Thyroid gland (tissue), 4 donors: ENCODE data around the gene AGGF1. TPM values are rescaled to one million over a fixed set of nuclear protein-coding genes. Genes with fewer than 3 reads are reported as not detected.
"Not testable (repeated sequence)": the region's sequence is repeated elsewhere in the genome, so short reads cannot be mapped to it uniquely, and the experiment has no call there.

Experiments used
- DNase-seq, 2 donors: peaks; one replicate each; pipeline ENCODE4 v3.0.0-alpha.2; 2019
- H3K27ac ChIP-seq, 3 donors: fragments of 200-600 bp; sonication (generic); 1 replicate in 2 of 3; 2 replicates in 1 of 3; pipeline ENCODE4 v1.5.1; 2016 to 2019; ENCODE audit warnings: mild to moderate bottlenecking in 1 of 3, moderate library complexity in 1 of 3
- H3K27me3 ChIP-seq: fragments of 200-600 bp; sonication (generic); one replicate; pipeline ENCODE4 v1.5.1; 2019
- H3K36me3 ChIP-seq, 2 donors: fragments of 200-600 bp; sonication (generic); one replicate each; pipeline ENCODE4 v1.5.1; 2016 to 2019
- H3K4me1 ChIP-seq, 2 donors: fragments of 200-600 bp; sonication (generic); one replicate each; pipeline ENCODE4 v1.5.1; 2017 to 2019
- H3K4me3 ChIP-seq, 3 donors: fragments of 200-600 bp; sonication (generic); replicated peaks in 1 of 3; 1 replicate in 2 of 3; 2 replicates in 1 of 3; pipeline ENCODE4 v1.5.1; 2016; ENCODE audit warnings: mild to moderate bottlenecking in 1 of 3
- H3K9me3 ChIP-seq: fragments of 200-600 bp; sonication (generic); one replicate; pipeline ENCODE4 v1.5.1; 2017
- CTCF ChIP-seq, 6 experiments: fragments of 200-600 bp in 3 of 6; fragments of 450-650 bp in 3 of 6; sonication (generic) in 3 of 6; IDR thresholded peaks; one replicate each; pipeline ENCODE4 v1.5.1; 2016 to 2019; ENCODE audit warnings: antibody characterized with exemption in 6 of 6, mild to moderate bottlenecking in 2 of 6, inconsistent platforms in 1 of 6, moderate library complexity in 1 of 6
- POLR2A ChIP-seq, 2 donors: fragments of 450-650 bp; IDR thresholded peaks; one replicate each; pipeline ENCODE4 v1.6.1; 2017; ENCODE audit warnings: antibody characterized with exemption in 2 of 2, mild to moderate bottlenecking in 2 of 2, moderate library complexity in 1 of 2
- WGBS, 2 donors: methylation state at CpG; one replicate each; pipeline ENCODE4 v1.1.5; 2017; 5-methylcytosine and 5-hydroxymethylcytosine counted together
- intact Hi-C: fragments of 100-400 bp; cut with DNase I; formaldehyde crosslinking; loops from one replicate; pipeline ENCODE4 v1.15.1; 2023
- total RNA-seq, 4 donors: library from RNA; depleted of rRNA; stranded (reverse); fragments of >200 nt; gene quantifications; one replicate each; pipeline ENCODE4 v1.2.3, GENCODE V29; 2016

AGGF1 gene
- total RNA-seq, 4 donors from 2014 or later, result 24.9 to 43.7 (median 28.3) TPM

- DNase-seq, result no peak
- intact Hi-C loops, result no loop called here
- peak overlapping the region in 1 of 3 donors; percentile 30 for H3K4me3 ChIP-seq
- peaks cover 12 to 21% of the 10 kb centered on the region in 2 donors for H3K4me1 ChIP-seq
- H3K27ac ChIP-seq, result peak overlapping the region; percentile 13 to 60 (median 51)
- TF ChIP-seq POLR2A (IDR thresholded peaks at IDR 0.05), result no peak
- H3K36me3 ChIP-seq, result no peaks in the 10 kb centered on the region
- 34 to 40% methylated on average over 11 to 12 of the region's 12 CpGs for WGBS, 2 donors
- H3K9me3 ChIP-seq, result no peaks in the 10 kb centered on the region
- H3K27me3 ChIP-seq, result no peaks in the 10 kb centered on the region
Measured at GRCh38 chr5:77077829-77078176, 47.6 kb downstream of the AGGF1 start.

GRCh38 chr5:77080479-77080878 is 50.3 kb downstream of the AGGF1 start:
- Histone ChIP-seq H3K4me1 (peaks cover 17 to 27% of the 10 kb centered on the region in 2 donors), H3K27ac (peak overlapping the region in 2 of 3 donors; percentile 36 to 41)
- peak in 1 of 2 donors; percentile 28 for TF ChIP-seq POLR2A (IDR thresholded peaks at IDR 0.05)
- H3K9me3 ChIP-seq, H3K4me3 ChIP-seq, intact Hi-C loops, H3K27me3 ChIP-seq, H3K36me3 ChIP-seq: not testable (repeated sequence)
- DNase-seq, result peak; percentile 36 to 44
- WGBS, 2 donors, result 80 to 86% methylated on average over 11 of the region's 11 CpGs

GRCh38 chr5:77080905-77081304 is 50.7 kb downstream of the AGGF1 start:
- H3K4me3 ChIP-seq, result no peak overlapping the region
- no peaks in the 10 kb centered on the region for H3K27me3 ChIP-seq
- H3K27ac ChIP-seq, result peak overlapping the region in 2 of 3 donors; percentile 36 to 41
- intact Hi-C loops, result no loop called here
- peaks cover 21 to 32% of the 10 kb centered on the region in 2 donors for H3K4me1 ChIP-seq
- no peaks in the 10 kb centered on the region for H3K9me3 ChIP-seq
- no peaks in the 10 kb centered on the region for H3K36me3 ChIP-seq
- TF ChIP-seq CTCF (IDR thresholded peaks at IDR 0.05) (no peak), POLR2A (IDR thresholded peaks at IDR 0.05) (no peak)
- WGBS, 2 donors, result 38 to 49% methylated on average over 5 of the region's 5 CpGs
- no peak for DNase-seq

- no peaks in the 10 kb centered on the region for H3K9me3 ChIP-seq
- H3K27ac ChIP-seq, result no peak overlapping the region
- TF ChIP-seq CTCF (IDR thresholded peaks at IDR 0.05) (no peak), POLR2A (IDR thresholded peaks at IDR 0.05) (no peak)
- no peaks in the 10 kb centered on the region for H3K36me3 ChIP-seq
- no peak for DNase-seq
- H3K4me1 ChIP-seq, result peaks cover 23 to 29% of the 10 kb centered on the region in 2 donors
- intact Hi-C loops, result no loop called here
- no peaks in the 10 kb centered on the region for H3K27me3 ChIP-seq
- H3K4me3 ChIP-seq, result no peak overlapping the region
- WGBS, 2 donors, result 0 to 40% methylated on average over 1 of the region's 1 CpG
Measured at GRCh38 chr5:77082280-77082679, 52.1 kb downstream of the AGGF1 start.

- intact Hi-C loops, result no loop called here
- 94 to 95% methylated on average over 6 of the region's 6 CpGs for WGBS, 2 donors
Measured at GRCh38 chr5:77083088-77083487, 52.9 kb downstream of the AGGF1 start.

GRCh38 chr5:77086368-77086688 is 56.1 kb downstream of the AGGF1 start:
- Histone ChIP-seq H3K4me3 (peak overlapping the region; percentile 25 to 66 (median 57)), H3K36me3 (no peaks in the 10 kb centered on the region), H3K27me3 (no peaks in the 10 kb centered on the region), H3K9me3 (no peaks in the 10 kb centered on the region), H3K4me1 (peaks cover 20% of the 10 kb centered on the region in 2 donors), H3K27ac (peak overlapping the region; percentile 94 to 99 (median 97))
- no peak for DNase-seq
- 1 to 6% methylated on average over 6 of the region's 6 CpGs for WGBS, 2 donors
- no peak for TF ChIP-seq CTCF (IDR thresholded peaks at IDR 0.05)
- no peak for TF ChIP-seq POLR2A (IDR thresholded peaks at IDR 0.05)
- intact Hi-C loops, result no loop called here

More at GRCh38 chr5:77083088-77083487, 52.9 kb downstream of the AGGF1 start:
- H3K4me3 ChIP-seq, result no peak overlapping the region
- H3K9me3 ChIP-seq, result no peaks in the 10 kb centered on the region
- no peaks in the 10 kb centered on the region for H3K36me3 ChIP-seq
- DNase-seq, result no peak
- H3K27ac ChIP-seq, result no peak overlapping the region
- peaks cover 25 to 26% of the 10 kb centered on the region in 2 donors for H3K4me1 ChIP-seq
- H3K27me3 ChIP-seq, result no peaks in the 10 kb centered on the region
- TF ChIP-seq POLR2A (IDR thresholded peaks at IDR 0.05), result no peak
- TF ChIP-seq CTCF (IDR thresholded peaks at IDR 0.05), result no peak
